HG03175 (cell line): ENCODE results near the gene LYZL2.
"Not testable (repeated sequence)": the region's sequence is repeated elsewhere in the genome, so short reads cannot be mapped to it uniquely, and the experiment has no call there.

ENCODE experiments used
- ATAC-seq: cut with Tn5 transposase; IDR thresholded peaks from one replicate; pipeline ENCODE4 v1.9.1; 2021; ENCODE audit warnings: mild to moderate bottlenecking, moderate library complexity; ENCODE audit not compliant: unreplicated experiment

Gene LYZL2

DNA sequence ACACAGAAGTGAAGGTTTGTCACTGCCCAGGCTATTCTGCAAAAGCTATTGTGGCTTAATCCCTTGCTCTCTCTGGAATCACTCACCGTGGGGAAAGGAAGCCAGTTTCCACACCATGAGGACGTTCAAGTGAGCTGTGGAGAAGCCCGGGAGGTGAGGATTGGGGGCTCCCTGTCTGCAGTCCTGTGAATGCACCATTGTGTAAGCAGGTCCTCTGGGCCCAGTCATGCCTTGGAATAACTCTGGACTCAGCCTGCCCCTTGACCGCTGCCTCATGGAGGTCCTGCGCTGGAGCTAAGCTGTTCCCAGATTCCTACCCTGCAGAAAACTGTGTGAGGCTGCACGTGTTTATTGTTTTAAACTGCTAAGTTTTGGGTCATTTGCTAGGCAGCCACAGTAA is 33.5 kb downstream of the LYZL2 start:
- ATAC-seq, result no peak

DNA sequence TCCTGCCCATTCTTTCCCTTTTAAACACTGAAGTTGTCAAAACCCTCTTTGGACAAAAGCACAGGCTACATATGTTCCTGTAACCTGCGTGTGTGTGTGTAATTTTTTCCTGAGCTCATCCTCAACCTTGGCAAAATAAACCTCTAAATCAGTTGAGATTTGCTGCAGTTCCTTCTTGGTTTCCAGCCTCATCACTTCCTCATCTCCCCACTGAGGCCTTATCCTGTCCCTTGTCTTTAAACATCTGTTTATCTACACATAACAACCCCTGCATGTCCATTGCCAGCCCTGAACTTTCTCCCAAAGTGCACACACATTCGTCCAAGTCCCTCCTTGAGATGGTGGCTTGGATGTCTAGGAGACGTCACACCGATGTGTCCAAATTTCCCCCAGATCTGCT is 35.5 kb downstream of the LYZL2 start:
- ATAC-seq, result no peak

DNA sequence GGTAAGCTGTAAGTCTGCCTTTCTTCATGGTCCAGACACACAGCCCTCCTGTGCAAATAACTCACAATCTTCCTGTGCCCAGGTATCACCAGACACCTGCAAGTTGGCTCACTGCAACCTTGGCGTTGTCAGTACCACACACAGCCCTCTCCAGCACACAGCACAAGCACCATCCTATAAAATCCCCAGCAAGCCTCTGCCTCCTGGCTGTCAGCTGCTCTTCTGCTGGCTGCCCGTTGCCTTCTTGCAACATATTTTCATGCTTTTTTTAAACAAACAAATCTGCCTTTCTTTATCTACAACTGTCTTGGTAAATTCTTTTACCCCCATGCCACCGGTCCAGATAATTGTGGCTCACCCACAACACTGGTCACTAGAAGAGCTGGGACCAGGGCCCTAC is 36.8 kb downstream of the LYZL2 start:
- not testable (repeated sequence) for ATAC-seq

DNA sequence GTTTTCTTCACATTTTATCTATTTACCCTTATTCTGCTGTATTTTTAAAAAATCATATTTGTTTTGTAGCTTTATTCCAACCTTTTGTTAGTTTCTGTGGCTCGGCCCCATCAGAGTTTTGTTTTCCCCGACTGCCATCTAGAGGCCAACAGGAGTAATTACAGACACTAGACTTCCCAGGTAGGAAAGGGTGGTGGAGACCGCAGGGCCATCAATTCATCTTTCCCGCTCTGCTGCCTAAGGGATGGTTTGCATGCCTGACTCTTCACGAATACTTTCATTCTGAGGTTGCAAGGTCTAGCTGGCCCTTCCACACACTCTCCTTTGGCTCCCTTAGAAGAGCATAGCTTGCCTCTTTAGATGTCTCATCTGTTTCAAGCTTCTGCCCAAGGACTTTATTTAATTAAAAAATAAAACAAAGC is 38.3 kb downstream of the LYZL2 start:
- ATAC-seq, result peak; percentile 37

DNA sequence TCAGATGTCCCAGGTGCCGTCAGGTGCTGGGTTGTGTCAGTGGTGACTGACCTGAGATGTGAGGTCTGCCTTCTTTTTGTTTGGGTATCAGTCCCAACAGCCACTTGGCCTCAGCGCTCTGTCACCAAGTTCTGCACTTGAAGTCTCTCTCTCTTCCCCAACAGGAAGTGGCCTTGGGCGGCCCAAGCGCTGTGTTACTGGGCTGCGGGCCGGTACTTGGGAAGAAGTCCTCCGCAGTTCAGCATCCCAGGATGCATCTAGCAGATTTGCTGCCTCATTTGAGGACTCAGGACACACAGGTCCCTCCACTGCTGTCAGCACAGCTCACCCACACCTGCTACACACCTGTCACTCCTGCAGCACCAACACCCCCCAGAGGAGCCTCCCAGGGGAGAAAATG is 40.1 kb downstream of the LYZL2 start:
- ATAC-seq, result no peak

DNA sequence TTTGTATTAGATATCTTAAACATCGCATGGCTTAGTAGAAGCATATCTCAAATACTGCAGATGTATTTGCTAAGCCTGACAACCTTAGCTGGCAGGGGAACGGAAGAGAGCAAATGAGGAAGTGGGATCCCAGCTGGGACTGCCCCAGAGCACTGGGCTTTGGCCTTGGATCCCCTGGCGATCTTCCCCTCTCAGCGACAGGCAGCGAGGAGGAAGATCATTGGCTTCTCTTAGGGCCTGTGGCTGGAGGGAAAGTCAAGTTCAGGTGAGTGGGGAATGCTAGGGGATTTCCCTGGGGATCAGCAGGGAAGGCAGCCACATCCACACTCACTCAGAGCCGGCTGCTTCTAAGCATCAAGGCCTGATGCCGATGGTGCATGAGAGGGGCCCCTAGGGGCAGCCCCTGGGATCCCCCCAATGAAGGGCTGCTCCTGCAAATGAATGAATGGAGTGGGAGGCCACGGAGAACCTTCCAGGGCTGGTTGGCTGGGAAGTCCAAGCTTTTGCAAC is 42.0 kb downstream of the LYZL2 start:
- peak; percentile 85 for ATAC-seq

DNA sequence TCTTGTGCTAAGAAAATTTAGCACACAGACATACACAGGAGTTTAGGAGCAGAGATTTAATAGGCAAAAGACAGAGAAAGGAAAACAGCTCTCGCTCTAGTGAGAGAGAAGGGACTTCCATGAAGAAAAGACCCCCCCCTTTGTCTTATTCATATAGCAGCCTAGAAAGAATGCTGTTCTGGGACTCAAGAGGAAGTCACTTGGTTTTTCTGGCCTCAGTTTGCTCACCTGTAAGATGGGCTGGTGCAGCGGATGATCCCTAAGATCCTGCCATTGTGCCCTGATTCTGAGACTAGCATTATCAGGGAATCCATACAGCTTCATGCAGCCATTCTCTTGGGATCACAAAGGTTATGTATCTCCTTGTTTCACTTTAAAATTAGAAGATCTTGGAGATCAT is 42.7 kb downstream of the LYZL2 start:
- ATAC-seq, result no peak

DNA sequence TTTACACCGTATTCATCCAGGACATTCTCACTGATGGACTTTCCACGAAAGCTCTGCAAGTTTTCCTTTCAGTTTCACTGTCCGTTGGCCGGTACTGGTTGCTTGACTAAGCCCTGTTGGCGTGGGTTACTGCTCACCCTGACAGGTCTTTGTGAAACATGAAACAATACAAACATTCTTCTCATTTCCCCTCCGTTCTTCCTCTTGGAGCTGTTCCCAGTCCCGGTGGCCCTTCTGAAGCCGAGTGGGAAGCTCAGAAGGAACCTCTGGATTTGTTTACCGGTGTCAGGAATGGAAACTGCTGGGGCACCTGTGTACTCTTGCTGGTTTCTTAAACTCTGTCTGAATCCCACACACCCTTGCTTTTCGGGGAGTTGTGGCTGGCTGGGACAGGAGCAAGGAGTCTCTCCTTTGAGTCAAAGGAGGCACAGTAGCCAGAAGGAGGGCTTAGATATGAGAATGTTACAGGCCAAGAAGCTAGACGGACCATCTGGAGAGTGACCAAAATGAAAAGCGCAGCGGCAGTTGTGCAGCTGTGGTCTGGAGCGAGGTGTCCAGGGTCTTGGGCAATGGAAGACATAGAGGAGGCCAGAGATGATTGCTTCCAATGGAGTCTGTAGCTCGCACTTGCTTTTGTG is 45.7 kb downstream of the LYZL2 start:
- ATAC-seq, result peak; percentile 51

DNA sequence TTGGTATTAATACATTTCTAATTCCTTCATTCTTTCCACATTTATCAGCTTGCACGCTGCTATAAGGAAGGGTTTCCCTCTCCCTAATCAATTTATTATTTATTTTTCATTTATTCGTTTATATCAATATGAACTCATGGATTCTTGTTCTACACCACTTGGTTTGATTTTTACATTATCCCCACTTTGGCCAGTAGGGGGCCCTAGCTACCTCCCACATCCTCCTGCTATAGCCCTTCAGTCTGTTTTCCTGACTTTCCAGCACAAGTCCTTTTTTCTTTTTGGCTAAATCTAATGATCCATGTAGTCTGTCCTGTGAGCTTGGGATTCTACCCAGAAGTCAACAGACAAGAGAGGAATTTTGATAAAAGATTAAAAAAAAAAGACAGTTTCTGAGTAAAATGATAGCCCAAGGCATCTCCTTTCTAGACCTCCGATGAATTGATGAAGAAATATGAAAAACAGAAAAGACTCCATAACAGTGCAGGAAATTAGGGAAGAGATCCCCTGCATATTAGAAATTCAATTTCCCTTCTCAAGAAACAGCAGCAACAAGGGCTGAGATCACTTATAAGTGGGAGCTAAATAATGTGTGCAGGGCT is 47.7 kb downstream of the LYZL2 start:
- ATAC-seq, result no peak

DNA sequence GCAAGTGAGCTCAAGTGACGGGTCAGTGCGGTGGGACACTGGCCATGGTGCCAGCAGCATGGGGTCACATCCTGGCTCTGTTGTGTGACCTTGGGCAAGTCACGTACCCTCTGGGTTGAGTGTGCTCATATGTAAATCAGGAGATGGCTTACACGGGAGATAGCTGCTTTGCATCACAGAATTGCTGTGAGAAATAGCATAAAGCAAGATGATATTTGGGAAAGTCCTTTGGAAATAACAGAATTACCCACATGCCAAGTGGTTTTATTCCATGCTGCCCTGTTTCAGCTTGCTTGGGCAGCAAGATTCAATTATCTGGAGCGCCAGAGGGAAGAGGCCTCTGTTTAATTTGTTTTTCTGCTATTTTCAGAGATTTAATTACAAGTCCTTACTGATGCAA is 48.9 kb downstream of the LYZL2 start:
- no peak for ATAC-seq

DNA sequence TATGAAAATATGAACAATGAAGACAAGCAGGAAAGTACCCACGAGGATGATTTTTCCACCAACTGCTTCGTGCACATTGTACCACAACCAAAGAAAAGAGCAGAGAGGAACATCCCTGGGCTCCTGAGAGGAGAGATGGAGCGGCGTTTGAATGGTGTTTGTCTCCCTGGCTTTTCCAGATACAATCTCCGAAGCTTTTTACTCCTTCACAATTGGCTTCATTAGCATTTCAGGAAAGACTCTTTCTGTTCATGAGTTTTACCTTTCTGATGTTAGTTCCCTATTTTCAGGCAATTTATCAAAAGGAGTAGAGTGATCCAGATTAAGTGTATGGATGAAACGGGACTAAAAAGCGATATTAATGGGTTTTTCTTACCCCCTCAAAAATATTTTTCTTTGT is 49.3 kb downstream of the LYZL2 start:
- no peak for ATAC-seq

DNA sequence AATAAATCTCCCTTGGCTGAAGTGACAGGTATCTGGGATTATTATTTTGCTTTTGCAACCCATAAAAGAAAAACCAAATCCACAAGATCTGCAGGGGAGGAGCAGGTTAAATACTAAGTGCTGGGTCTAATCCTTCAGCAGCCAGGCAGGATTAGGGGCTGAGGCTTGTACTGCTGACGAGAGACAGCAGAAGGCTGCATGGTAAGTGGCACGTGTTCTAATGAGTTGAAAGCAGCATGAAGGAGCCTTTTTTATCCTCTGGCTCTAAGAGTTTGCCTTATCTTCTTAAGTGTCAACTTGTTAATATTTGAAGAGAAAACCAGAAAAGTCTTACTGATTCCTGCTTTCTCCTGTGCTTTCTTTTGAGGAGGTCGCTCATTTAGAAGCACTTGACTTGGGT is 50.0 kb downstream of the LYZL2 start:
- no peak for ATAC-seq

DNA sequence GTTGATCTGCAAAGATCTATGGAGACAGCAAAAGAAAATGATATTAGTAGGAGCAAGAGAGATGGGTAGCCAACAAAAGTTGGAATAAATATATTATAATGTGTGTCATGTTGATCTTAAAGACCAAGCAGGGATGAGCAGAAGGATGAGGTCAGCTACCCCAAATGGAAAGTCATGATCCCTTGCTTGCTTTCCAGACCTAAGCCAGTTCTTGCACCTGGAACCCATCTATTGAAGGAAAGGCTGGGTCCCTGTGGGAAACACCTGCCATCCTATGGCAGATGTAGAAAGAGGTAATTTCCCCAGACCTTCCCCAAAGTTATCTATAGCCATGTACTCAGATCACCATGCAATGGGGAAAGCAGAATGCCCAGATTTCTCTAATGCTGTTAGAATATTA is 52.5 kb downstream of the LYZL2 start:
- no peak for ATAC-seq

DNA sequence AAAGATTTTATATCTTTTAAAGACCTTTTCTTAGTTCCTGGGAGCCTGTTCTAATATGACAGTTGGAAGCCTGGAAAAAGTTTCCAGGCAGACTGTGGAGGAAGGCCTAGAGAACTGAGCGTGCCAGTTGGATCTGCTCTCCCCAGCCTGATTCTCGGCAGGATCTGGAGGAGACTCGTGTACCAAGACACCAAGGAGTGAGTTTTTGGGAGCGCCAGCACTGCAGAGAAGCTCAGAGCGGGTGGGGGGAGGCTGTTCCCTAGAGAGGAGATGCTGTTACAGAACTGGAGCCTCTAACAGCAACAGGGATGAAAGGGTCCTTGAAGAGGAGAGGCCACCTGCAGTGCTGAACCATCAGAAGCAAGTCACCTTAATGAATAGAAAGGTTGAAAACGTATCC is 52.9 kb downstream of the LYZL2 start:
- ATAC-seq, result no peak

DNA sequence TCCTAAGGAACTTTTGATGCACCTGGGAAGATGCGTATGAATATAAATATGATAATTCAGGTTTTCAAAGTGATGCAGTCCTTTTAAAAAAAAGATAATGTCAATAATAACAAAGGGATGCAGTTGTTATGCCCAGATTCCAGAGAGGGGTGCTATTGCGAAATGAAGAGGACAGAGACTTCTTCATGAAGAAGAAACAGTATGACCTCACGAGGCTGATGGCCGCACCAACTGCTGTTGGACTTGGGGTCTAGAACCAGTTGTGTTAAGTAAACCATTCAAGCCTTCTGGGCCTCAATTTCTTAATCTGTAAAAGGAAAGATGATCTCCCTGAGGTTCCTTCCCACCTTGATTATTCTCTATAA is 55.1 kb downstream of the LYZL2 start:
- no peak for ATAC-seq

DNA sequence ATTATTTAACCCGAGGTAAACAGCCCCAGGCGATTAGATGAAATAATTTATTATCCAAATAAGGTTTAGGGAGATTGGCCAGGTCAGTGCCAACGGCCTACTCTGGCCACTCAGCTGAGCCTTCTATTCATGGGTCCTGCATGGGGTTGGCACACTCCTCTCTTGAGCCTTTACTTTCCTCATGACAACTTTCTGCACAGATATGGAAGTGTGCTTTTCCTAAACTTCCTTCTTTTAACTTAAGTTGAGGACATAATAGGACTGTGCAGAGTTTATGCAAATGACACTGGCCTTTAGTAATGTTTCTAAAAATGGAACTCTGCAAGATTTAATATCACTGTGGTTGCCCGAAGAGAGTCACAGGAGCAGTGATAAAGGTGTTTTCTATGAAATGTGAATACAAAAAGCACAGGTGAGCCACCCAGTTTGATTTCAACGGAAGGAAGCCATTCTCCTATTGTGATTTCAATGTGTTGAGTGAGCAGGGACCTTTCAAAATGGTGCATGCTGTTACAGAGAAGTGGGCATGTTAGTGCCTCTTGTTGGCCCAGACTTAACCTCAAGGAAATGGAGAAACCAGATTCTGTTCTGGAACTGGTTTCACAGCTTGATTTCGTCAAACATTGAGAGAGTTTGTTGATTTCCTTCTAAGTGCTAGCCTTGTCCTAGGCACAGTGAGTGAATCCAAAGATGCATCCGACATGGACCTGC is 55.7 kb downstream of the LYZL2 start:
- no peak for ATAC-seq

DNA sequence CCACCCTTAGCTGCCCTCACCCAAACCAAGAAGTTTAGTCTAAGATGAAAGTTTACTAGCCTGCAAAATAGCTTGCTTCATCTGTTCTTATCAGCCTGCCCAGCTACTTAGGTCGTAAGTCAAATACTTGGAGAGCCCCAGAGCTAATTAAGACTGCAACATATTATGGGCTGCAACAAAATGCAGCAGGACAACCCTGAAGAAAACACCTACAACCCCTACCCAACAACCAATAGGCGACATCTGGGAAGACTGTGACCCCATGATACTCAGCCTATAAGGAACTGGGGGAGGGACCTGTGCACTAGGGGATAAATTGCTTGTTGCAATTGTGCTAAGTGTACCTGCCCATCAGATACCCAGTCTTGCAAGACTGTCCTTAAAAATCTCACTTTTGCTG is 64.1 kb downstream of the LYZL2 start:
- ATAC-seq, result no peak

DNA sequence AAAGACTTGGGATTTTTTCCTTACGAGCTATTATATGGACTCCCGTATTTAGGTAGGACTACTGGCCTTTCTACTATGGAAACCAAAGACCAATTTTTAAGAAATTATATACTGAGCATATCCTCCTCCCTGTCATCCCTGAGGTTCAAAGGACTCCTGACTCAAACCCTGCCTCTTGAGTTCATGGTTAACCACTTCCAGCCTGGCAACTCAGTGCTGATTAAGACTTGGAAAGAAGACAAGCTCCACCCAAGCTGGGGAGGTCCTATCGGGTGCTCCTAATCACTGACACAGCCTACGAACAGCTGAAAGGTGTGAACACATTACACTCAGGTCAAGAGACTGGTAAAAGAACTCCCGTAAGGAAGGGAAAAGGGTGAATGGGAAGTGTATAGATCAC is 66.8 kb downstream of the LYZL2 start:
- ATAC-seq, result no peak
